PC-3 (cell line): ENCODE results near the gene PSMD3.

ENCODE experiments used
- CTCF ChIP-seq: fragments of 300-600 bp; sonication (generic); conservative IDR thresholded peaks from 2 replicates; pipeline ENCODE4 v1.5.1; 2017; ENCODE audit warnings: antibody characterized with exemption, low read depth, mild to moderate bottlenecking, low read length
- EZH2 ChIP-seq: fragments of 300-600 bp; sonication (generic); IDR thresholded peaks from one replicate; pipeline ENCODE4 v1.6.1; 2017; ENCODE audit warnings: antibody characterized with exemption, mild to moderate bottlenecking, low read length; ENCODE audit not compliant: unreplicated experiment
- EZH2phosphoT487 ChIP-seq: fragments of 300-600 bp; sonication (generic); IDR thresholded peaks from 2 replicates; pipeline ENCODE4 v1.6.1; 2018; ENCODE audit warnings: mild to moderate bottlenecking, antibody characterized with exemption, low read length, borderline replicate concordance

GRCh38 chr17:40026816-40027613 lies 46.4 kb downstream of the PSMD3 start:
- TF ChIP-seq EZH2phosphoT487 (no peak), CTCF (peak; percentile 81), EZH2 (no peak)
